Transverse colon (tissue), 4 donors: Measurements from ENCODE around the gene LRIG1. TPM values are rescaled to one million over a fixed set of nuclear protein-coding genes. Genes with fewer than 3 reads are reported as not detected.

Experiments
- DNase-seq: peaks from one replicate; pipeline ENCODE4 v3.0.0-alpha.2; 2019
- H3K27ac ChIP-seq, 4 donors: fragments of 200-600 bp; sonication (generic); 2 replicates each; pipeline ENCODE4 v1.5.1; 2016 to 2018; ENCODE audit warnings: inconsistent platforms in 4 of 4
- H3K27me3 ChIP-seq: fragments of 200-600 bp; sonication (generic); 2 replicates; pipeline ENCODE4 v1.5.1; 2017; ENCODE audit warnings: inconsistent platforms
- H3K36me3 ChIP-seq, 4 donors: fragments of 200-600 bp; sonication (generic); 2 replicates each; pipeline ENCODE4 v1.5.1; 2017 to 2019; ENCODE audit warnings: inconsistent platforms in 4 of 4
- H3K4me1 ChIP-seq, 4 donors: fragments of 200-600 bp; sonication (generic); 2 replicates each; pipeline ENCODE4 v1.5.1; 2017 to 2020; ENCODE audit warnings: inconsistent platforms in 4 of 4
- H3K4me3 ChIP-seq, 4 donors: fragments of 200-600 bp; sonication (generic); 1 replicate in 1 of 4; 2 replicates in 3 of 4; pipeline versions ENCODE4 v1.5.1 to v1.6.1; 2017 to 2019; ENCODE audit warnings: inconsistent platforms in 4 of 4
- H3K9me3 ChIP-seq, 2 donors: fragments of 200-600 bp; sonication (generic); 2 replicates each; pipeline ENCODE4 v1.5.1; 2017 to 2019; ENCODE audit warnings: inconsistent platforms in 2 of 2
- CTCF ChIP-seq, 5 experiments: fragments of 200-600 bp in 3 of 5; fragments of 450-650 bp in 2 of 5; sonication (generic) in 3 of 5; IDR thresholded peaks; 1 replicate in 2 of 5; 2 replicates in 3 of 5; pipeline ENCODE4 v1.5.1; 2016 to 2017; ENCODE audit warnings: antibody characterized with exemption in 5 of 5, inconsistent platforms in 3 of 5, mild to moderate bottlenecking in 2 of 5, moderate library complexity in 1 of 5
- EP300 ChIP-seq: sonication (generic); formaldehyde crosslinking; IDR thresholded peaks from one replicate; pipeline ENCODE4 v1.6.1; 2017; ENCODE audit warnings: antibody characterized with exemption, low read depth
- POLR2A ChIP-seq: fragments of 450-650 bp; IDR thresholded peaks from one replicate; pipeline ENCODE4 v1.6.1; 2016; ENCODE audit warnings: antibody characterized with exemption, mild to moderate bottlenecking, moderate library complexity
- POLR2AphosphoS5 ChIP-seq, 3 donors: sonication (generic); formaldehyde crosslinking; IDR thresholded peaks; one replicate each; pipeline ENCODE4 v1.6.1; 2016; ENCODE audit warnings: antibody characterized with exemption in 3 of 3
- WGBS, 2 donors: methylation state at CpG; one replicate each; pipeline ENCODE4 v1.1.5; 2018; ENCODE audit warnings: low coverage in 1 of 2; 5-methylcytosine and 5-hydroxymethylcytosine counted together
- in situ Hi-C, 4 donors: fragments of 200-750 bp; cut with MboI; loops; one replicate each; pipeline versions ENCODE4 v1.15.0 to v1.15.1; 2017; ENCODE audit warnings: low sequenced_read_pairs in 3 of 4, low pct_ligation_motif_present in 1 of 4, low pct_unique_long_range_greater_than_20kb in 1 of 4
- intact Hi-C: fragments of 100-400 bp; cut with DNase I; formaldehyde crosslinking; loops from one replicate; pipeline ENCODE4 v1.15.1; 2023; ENCODE audit warnings: low total_unique reads
- total RNA-seq, 4 donors: library from RNA; depleted of rRNA; stranded (reverse); fragments of >200 nt; gene quantifications; one replicate each; pipeline ENCODE4 v1.1.0, GENCODE V29; 2016

The LRIG1 gene
- total RNA-seq, 4 donors from 2014 or later: 67.2 to 87.6 (median 79.3) TPM

- no peak overlapping the region for H3K4me3 ChIP-seq
- no peaks in the 10 kb centered on the region for H3K36me3 ChIP-seq
- intact Hi-C loops (no loop called here), in situ Hi-C loops (no loop called here)
- peaks cover 43 to 60% (median 51%) of the 10 kb centered on the region in 4 donors for H3K4me1 ChIP-seq
- H3K27ac ChIP-seq: peak overlapping the region; percentile 68 to 77 (median 76)
- 83% methylated on average over 6 of the region's 6 CpGs; no CpG with 5 or more reads in 1 of the 2 donors for WGBS, 2 donors
- H3K9me3 ChIP-seq: no peaks in the 10 kb centered on the region
- no peak for TF ChIP-seq CTCF (IDR thresholded peaks at IDR 0.05)
- DNase-seq: no peak
- H3K27me3 ChIP-seq: no peaks in the 10 kb centered on the region
Measured at GRCh38 chr3:66453651-66454463, 47.0 kb downstream of the LRIG1 start.

GRCh38 chr3:66452303-66453011 lies 48.4 kb downstream of the LRIG1 start:
- Histone ChIP-seq H3K9me3 (no peaks in the 10 kb centered on the region), H3K27ac (peak overlapping the region; percentile 68 to 77 (median 76)), H3K36me3 (no peaks in the 10 kb centered on the region), H3K4me1 (peaks cover 43 to 65% (median 52%) of the 10 kb centered on the region in 4 donors), H3K4me3 (no peak overlapping the region), H3K27me3 (no peaks in the 10 kb centered on the region)
- intact Hi-C loops (no loop called here), in situ Hi-C loops (no loop called here)
- 52 to 71% methylated on average over 3 to 7 of the region's 7 CpGs for WGBS, 2 donors
- TF ChIP-seq CTCF (IDR thresholded peaks at IDR 0.05) (no peak), EP300 (no peak), POLR2A (no peak), POLR2AphosphoS5 (IDR thresholded peaks at IDR 0.05) (no peak)
- no peak for DNase-seq

- Histone ChIP-seq H3K27ac (peak overlapping the region; percentile 68 to 77 (median 76)), H3K4me1 (peaks cover 40 to 65% (median 52%) of the 10 kb centered on the region in 4 donors), H3K4me3 (no peak overlapping the region), H3K36me3 (no peaks in the 10 kb centered on the region), H3K27me3 (no peaks in the 10 kb centered on the region), H3K9me3 (no peaks in the 10 kb centered on the region)
- no peak for DNase-seq
- intact Hi-C loops: no loop called here
- TF ChIP-seq POLR2A: no peak
- no peak for TF ChIP-seq EP300
- no peak for TF ChIP-seq POLR2AphosphoS5 (IDR thresholded peaks at IDR 0.05)
- no peak for TF ChIP-seq CTCF (IDR thresholded peaks at IDR 0.05)
- 77 to 84% methylated on average over 5 to 6 of the region's 6 CpGs for WGBS, 2 donors
- in situ Hi-C loops: no loop called here
Measured at GRCh38 chr3:66451766-66452165, 49.1 kb downstream of the LRIG1 start.

GRCh38 chr3:66450390-66451022 lies 50.3 kb downstream of the LRIG1 start:
- Histone ChIP-seq H3K4me3 (peak overlapping the region in 1 of 4 donors; percentile 20), H3K9me3 (no peaks in the 10 kb centered on the region), H3K27ac (peak overlapping the region; percentile 68 to 77 (median 76)), H3K27me3 (no peaks in the 10 kb centered on the region), H3K36me3 (no peaks in the 10 kb centered on the region), H3K4me1 (peaks cover 42 to 75% (median 58%) of the 10 kb centered on the region in 4 donors)
- DNase-seq: peak; percentile 57
- in situ Hi-C loops (no loop called here), intact Hi-C loops (no loop called here)
- 29 to 44% methylated on average over 2 to 4 of the region's 4 CpGs for WGBS, 2 donors
- TF ChIP-seq CTCF (IDR thresholded peaks at IDR 0.05): no peak
- peak in 1 of 3 donors; percentile 19 for TF ChIP-seq POLR2AphosphoS5 (IDR thresholded peaks at IDR 0.05)
- no peak for TF ChIP-seq EP300
- no peak for TF ChIP-seq POLR2A
